CD4-positive, alpha-beta T cell treated with Interferon gamma for 1 hour (primary cell): ENCODE data around the gene GOLIM4.
A peak's percentile ranks its signal among the peaks of the same experiment; 100 is the strongest.

Experiments used
- DNase-seq: peaks from one replicate; pipeline ENCODE4 v3.0.0-alpha.2; 2020

GOLIM4 gene

GRCh38 chr3:168097381-168097780 lies 1.7 kb upstream of the GOLIM4 start:
- no peak for DNase-seq

GRCh38 chr3:168096210-168096652 lies 507 bp upstream of the GOLIM4 start:
- no peak for DNase-seq

GRCh38 chr3:168094877-168095610 lies 680 bp downstream of the GOLIM4 start:
- peak; percentile 25 for DNase-seq

GRCh38 chr3:168094580-168094876 lies 1.2 kb downstream of the GOLIM4 start:
- DNase-seq: no peak

- DNase-seq: no peak
These were observed 1.9 kb downstream of the GOLIM4 start for GRCh38 chr3:168093790-168094189.

GRCh38 chr3:168093229-168093628 lies 2.5 kb downstream of the GOLIM4 start:
- DNase-seq: no peak

GRCh38 chr3:168091941-168092340 lies 3.8 kb downstream of the GOLIM4 start:
- no peak for DNase-seq

- DNase-seq: no peak
These were observed 4.3 kb downstream of the GOLIM4 start for GRCh38 chr3:168091302-168091858.

- DNase-seq: no peak
These were observed 5.2 kb downstream of the GOLIM4 start for GRCh38 chr3:168090306-168091085.

GRCh38 chr3:168089179-168089771 lies 6.4 kb downstream of the GOLIM4 start:
- DNase-seq: no peak

GRCh38 chr3:168088106-168088720 lies 7.5 kb downstream of the GOLIM4 start:
- DNase-seq: no peak

GRCh38 chr3:168087539-168087938 lies 8.2 kb downstream of the GOLIM4 start:
- DNase-seq: no peak

GRCh38 chr3:168086541-168087260 lies 9.0 kb downstream of the GOLIM4 start:
- no peak for DNase-seq

- no peak for DNase-seq
These were observed 10.1 kb downstream of the GOLIM4 start for GRCh38 chr3:168085491-168086119.

- DNase-seq: no peak
These were observed 11.8 kb downstream of the GOLIM4 start for GRCh38 chr3:168083906-168084305.

- no peak for DNase-seq
These were observed 13.9 kb downstream of the GOLIM4 start for GRCh38 chr3:168081856-168082255.

GRCh38 chr3:168081171-168081771 lies 14.5 kb downstream of the GOLIM4 start:
- no peak for DNase-seq

- no peak for DNase-seq
These were observed 15.1 kb downstream of the GOLIM4 start for GRCh38 chr3:168080499-168081170.

- no peak for DNase-seq
These were observed 15.7 kb downstream of the GOLIM4 start for GRCh38 chr3:168080022-168080421.

GRCh38 chr3:168077091-168077490 lies 18.6 kb downstream of the GOLIM4 start:
- DNase-seq: no peak
